C4-2B (cell line): ENCODE measurements around the gene SLC22A1.
A peak's percentile ranks its signal among the peaks of the same experiment; 100 is the strongest.
"Not testable (repeated sequence)": the region's sequence is repeated elsewhere in the genome, so short reads cannot be mapped to it uniquely, and the experiment has no call there.

Experiments used
- H3K27ac ChIP-seq: fragments of 450-650 bp; 2 replicates; pipeline ENCODE4 v1.5.1; 2017
- ZFX ChIP-seq: fragments of 450-650 bp; IDR thresholded peaks from 2 replicates; pipeline ENCODE4 v1.6.1; 2017
- TF ChIP-seq, protein P1 (sequence below): fragments of 450-650 bp; conservative IDR thresholded peaks from 2 replicates; pipeline ENCODE4 v1.5.1; 2017; ENCODE audit warnings: mild to moderate bottlenecking

Gene SLC22A1

DNA sequence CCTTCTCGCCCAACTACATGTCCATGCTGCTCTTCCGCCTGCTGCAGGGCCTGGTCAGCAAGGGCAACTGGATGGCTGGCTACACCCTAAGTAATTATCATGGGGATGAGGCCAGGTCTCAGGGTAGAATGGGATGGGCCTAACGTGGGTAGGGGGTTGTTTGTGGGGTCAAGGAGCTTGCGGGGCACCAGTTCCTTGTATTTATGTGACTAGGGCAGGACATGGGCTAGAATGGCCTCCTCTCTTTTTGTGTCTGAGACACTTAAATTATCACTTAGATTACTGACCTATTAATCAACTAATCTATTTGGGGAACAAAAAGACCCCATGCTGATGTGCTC lies 10.7 kb downstream of the SLC22A1 start:
- H3K27ac ChIP-seq, result no peak overlapping the region
- no peak for TF ChIP-seq ZFX
- TF ChIP-seq, protein P1, sequence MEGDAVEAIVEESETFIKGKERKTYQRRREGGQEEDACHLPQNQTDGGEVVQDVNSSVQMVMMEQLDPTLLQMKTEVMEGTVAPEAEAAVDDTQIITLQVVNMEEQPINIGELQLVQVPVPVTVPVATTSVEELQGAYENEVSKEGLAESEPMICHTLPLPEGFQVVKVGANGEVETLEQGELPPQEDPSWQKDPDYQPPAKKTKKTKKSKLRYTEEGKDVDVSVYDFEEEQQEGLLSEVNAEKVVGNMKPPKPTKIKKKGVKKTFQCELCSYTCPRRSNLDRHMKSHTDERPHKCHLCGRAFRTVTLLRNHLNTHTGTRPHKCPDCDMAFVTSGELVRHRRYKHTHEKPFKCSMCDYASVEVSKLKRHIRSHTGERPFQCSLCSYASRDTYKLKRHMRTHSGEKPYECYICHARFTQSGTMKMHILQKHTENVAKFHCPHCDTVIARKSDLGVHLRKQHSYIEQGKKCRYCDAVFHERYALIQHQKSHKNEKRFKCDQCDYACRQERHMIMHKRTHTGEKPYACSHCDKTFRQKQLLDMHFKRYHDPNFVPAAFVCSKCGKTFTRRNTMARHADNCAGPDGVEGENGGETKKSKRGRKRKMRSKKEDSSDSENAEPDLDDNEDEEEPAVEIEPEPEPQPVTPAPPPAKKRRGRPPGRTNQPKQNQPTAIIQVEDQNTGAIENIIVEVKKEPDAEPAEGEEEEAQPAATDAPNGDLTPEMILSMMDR, result no peak

DNA sequence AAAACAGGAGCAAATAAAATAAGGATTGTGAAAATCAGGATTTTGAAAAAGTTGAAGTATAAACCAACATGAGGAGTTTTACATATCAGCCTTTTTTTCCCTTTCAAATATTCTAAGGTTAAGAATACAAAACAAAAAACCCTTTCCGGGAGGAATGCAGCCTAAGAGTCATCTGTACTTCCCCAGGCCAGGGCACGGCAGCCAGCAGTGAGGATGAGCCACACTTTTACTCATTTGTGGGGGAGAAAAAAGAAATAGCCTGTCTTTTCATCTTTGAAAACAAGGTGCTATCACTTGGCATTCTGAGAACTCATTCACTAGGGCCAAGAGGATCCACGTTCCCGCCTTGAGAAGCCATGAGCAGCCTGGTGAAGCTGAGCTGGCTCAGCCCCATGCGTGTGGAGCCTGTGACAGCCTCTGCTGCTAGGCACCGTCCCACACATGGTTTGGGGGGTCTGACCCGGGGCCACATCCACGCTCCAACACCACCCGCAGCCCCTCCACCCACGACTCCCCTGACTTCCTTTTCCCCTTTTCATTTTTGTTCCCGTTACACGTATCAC lies 11.2 kb downstream of the SLC22A1 start:
- H3K27ac ChIP-seq, result no peak overlapping the region
- TF ChIP-seq, protein P1, result no peak
- TF ChIP-seq ZFX, result no peak

DNA sequence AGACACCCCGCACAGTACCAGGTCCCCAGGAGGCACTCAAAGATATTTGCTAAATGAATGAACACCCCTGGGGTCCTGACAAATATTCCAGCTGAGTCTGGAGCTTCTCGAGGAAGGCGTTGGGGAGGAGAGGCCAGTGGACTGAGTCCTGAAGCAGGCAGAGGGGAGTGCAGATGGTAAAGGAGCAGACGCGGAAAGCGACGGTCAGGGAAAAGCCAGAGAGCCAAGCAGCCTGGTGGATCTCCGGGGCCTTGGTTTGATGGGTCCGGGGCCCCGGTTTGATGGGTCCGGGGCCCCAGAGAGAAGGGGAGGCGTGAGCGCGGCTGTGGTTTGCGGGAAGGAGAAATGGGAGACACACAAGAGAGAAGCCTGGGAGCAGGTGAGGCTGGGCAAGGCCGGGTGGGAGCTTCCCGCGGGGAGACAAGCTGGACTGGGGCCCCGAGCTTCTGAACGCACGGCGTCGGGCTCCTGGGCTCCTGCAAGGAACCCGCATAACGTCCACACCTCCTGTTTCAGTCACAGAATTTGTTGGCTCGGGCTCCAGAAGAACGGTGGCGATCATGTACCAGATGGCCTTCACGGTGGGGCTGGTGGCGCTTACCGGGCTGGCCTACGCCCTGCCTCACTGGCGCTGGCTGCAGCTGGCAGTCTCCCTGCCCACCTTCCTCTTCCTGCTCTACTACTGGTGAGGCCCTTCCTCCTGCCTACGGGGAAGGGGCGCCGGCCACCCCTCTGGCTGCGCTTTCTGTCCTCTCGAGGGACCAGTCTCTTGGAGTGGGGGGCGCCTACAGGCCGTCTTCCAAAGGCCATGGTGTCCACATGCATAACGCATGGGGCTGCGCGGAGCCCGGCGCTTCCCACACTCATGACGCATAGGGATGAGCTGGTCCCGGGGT lies 12.1 kb downstream of the SLC22A1 start:
- no peak overlapping the region for H3K27ac ChIP-seq
- TF ChIP-seq ZFX, result no peak
- TF ChIP-seq, protein P1, result no peak

GRCh38 chr6:160134337-160134751 lies 12.7 kb downstream of the SLC22A1 start:
- not testable (repeated sequence) for H3K27ac ChIP-seq

- H3K27ac ChIP-seq, result no peak overlapping the region
- TF ChIP-seq, protein P1, result no peak
- TF ChIP-seq ZFX, result no peak
Measured at GRCh38 chr6:160134779-160135547, 13.3 kb downstream of the SLC22A1 start.

- H3K27ac ChIP-seq, result peak overlapping the region; percentile 56; the same call in 1 of the 2 replicates
Measured at GRCh38 chr6:160135907-160136655, 14.5 kb downstream of the SLC22A1 start.

More at GRCh38 chr6:160135907-160136655, 14.5 kb downstream of the SLC22A1 start:
- TF ChIP-seq, protein P1, result no peak
- TF ChIP-seq ZFX, result no peak
